ENCODE results near the gene CCDC157.
"Not testable (repeated sequence)": the region's sequence is repeated elsewhere in the genome, so short reads cannot be mapped to it uniquely, and the experiment has no call there.

The CCDC157 gene

DNA sequence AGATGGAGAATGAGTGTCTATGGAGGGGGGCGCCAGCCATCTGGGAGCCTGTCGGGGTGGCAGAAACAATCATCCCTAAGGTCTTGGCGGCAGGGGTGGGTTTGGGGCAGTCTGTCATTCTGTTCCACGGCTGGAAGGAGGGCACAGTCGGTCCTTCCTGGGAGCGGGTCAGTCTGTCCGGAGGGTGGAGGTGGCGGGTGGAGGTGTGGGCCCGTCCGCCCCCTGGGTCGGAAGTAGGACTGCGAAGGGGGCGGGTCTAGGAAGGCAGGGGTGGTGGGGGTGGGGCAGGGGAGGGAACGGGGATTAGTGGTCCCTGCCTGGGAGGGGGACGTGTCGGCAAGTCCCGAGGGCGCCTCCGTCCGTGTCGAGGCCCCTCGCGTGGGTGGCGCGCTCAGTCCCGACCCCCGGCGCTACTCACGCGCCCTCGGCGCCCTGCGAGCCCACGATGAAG, 30.5 kb upstream of the CCDC157 start:
- no peak for FAIRE-seq

DNA sequence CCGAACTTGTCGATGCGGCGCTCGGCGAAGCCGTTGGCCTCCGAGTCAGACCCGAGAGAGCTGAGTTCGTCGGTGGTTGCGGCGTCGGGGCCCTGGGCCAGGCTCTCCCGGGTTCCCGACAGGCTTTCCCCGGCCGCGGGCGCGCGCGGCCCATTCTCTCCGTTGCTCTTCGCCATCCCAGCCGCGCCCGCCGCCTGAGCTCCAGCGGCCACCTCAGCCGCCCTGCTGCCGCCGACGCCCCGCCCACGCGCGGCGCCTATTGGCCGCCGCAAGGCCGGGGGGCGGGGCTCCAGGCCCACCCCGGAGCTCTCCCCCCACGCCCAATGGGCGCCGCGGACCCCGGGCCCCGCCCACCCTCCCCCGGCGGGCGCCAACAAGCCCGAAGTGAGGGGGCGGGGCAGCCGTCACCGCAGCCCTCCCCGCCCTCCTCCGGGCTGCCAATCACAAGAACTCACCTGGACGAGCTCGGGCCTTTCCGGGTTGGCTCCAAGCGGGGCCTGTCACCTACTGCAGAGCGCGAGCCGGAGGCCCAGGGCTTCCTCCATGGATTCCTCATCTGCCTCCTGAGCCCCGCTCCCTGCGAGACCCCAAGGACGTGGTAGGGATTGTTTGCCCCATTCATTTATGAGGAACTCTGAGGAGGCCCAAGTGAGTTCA, 30.0 kb upstream of the CCDC157 start, which contains the start of gene TBC1D10A:
TSS of gene TBC1D10A (minus strand) at position 236 of the 657 bp plus-strand sequence. CDS start at position 176, 60 bp downstream.
- FAIRE-seq = no peak

DNA sequence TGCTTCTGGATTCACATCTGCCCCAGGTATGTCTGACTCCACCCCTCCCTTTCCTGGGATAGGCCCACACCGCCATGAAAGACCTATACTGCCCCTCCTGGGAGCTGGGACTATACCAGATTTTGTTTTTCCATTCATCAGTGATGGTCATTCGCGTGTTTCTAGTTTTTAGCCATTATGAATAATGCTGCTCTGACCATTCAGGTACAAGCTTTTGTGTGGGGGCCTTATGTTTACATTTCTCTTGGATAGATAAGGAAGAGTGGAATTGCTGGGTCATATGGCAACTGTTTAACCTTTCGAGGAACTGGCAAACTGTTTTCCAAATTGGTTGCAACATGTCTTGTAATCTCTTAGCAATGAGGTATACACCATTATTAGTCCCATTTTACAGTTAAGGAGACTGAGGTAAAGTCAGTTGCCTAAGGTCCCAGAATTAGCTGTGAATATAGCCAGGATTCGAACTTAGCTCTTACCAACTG, 28.9 kb upstream of the CCDC157 start:
- FAIRE-seq = no peak

DNA sequence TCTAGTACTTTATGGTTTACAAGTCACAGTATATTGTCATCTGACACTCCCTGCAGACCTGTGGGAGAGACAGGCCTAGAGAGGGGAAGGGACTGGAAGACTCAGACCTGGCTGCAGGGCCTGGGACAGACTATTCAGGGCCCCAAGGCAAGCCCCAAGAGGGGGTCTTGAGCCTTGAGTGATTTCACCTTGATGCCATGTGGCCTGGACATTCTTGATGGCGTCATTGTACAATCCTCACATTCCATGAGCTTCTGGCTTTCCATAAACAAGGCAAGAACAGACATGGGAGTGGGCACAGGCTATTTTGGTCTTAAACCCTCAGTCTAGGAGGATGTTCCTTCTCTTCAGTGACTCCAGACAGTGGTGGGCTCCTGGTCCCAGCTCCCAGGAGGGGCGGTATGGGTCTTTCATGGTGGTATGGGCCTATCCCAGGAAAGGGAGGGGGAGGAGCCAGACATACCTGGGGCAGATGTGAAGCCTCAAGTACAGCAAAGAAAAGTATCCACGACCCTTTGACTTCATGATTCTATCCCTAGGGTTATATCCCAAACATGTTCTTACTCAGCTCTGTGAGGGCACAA, 28.2 kb upstream of the CCDC157 start:
- no peak for FAIRE-seq

DNA sequence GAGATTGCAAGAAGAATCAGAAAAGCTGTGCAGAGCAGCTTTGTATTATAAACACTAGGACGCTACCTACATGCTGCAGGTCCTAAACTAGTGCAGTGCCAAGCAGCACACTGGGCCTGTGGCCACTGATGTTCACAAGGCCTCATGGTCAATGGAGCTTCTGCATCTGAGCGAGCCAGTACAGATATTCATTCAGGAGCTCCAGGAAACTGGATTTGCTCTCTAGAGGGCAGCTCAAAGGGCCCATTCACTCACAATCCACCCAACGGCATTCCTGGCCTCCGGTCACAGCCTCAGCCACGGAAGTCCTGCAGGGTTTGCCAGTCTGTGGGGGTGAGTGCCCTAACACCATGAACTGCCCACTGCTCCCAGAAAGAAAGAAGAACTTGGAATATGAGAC, 24.3 kb upstream of the CCDC157 start:
- FAIRE-seq = no peak

DNA sequence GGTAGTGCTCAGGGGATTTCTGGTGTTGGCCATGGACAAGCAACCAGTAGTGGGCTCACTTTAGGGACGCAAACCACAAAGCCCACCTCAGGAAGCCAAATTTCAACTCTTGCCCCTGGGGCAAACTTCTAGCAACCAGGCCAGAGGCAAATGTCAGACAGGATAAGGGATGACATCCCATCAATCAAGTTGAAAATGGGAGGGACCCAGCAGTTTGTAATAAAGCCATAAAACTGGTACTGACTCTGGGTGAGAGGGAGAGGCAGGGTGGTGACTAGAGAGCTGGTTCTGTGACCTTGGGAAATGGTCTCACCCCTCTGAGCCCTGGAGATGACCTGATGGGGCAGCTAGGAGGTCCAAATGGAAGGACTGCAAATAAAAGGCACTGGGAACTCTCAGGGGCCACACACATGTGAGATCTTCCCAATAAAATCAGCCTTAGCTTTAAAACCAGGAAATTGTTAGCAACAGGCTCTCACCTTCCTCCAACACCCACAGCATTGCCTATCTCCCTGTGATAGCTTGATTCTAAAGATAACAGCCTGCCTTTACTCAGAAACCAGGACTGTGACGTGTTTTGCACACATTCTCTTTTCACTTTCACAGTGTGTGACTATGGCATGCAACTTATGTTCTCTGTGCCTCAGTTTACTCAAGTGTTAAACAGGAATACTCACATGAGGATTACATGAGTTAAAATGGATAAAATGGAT, 23.7 kb upstream of the CCDC157 start:
- no peak for FAIRE-seq

DNA sequence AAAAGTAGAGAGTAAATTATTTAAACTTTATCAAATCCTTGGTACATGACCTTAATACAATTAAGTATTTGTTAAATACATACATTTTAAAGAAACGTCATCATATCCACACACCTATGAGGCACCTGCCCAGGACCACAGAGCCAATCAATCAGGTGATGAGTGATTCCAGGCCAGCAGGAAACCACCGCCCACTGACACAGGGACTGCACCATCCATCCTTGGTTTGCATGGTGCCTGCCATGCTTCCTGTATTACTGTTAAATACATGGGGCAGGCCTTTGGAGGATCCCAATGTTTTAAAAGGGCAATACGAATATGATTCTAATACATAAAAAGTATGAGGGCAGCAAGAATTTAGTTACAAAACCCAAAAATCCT, 23.1 kb upstream of the CCDC157 start:
- no peak for FAIRE-seq

DNA sequence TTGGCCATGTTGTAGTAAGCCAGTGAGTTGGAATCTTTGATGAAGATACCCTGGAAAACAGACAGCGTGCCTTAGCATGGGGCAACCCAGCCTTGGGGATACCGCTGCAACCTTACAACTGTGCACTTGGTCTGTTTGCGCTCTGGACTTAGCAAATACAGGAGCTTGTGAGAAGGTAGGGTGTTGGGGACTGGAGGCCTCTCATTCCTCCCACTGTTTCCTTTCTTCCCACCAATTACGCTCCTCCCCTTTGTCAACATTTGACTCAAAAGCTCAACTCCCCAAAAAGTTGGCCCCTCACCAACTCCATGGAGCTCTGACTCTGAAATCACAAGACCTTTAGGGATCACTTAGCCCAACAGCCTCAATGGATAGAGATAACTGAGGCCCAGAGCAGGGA, 22.2 kb upstream of the CCDC157 start:
- no peak for FAIRE-seq

DNA sequence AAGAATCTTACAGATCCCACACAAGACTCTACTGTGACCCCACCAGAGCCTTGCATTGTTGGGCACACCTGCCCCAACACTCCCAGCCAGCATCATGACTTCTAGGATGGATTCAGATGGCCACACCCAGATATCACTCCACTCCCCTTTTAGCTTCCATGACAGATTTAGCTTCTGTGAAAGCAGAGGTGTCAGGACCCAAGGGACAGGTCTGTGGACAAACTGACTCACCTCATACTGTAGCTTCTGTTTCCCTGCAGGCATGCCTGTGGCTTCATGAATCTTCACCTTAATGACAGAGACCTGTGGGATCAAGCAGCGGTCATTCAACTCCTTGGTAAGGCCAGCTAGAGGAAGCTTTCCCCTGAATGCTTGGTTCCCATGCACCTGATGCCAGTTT, 21.6 kb upstream of the CCDC157 start:
- FAIRE-seq = no peak

DNA sequence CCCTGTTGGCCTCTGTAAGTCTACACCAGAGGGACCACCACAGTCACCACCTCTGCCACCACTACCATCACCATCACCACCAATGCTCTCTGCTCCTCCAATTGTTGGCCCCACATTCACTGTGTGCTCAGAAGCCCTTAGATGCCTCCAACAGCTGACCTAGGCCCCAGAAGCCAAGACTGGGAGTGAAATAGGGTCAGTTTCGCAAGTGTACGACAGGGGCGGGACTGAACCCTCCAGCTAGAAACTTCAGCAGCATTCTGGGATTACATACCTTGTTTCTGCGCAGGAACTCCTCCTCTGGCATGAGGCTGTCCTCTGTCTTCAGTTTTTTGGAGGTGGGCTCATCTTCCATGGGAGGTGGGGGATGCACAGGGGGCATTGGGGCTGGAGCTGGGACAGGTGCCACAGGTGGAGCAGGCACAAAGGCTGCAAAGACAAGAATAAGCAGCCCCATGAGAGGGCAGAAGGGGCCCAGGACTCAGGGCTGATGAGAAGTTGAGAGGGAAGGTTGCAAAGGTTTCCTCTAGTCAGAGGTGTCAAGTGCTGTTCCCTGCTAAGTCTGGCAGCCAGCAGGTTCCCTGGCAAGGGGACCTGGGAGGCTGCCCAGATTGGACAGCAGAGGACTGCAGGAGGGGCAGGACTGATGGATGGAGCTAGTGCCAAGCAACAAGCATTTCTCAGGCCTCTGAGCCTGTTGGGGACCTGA, 19.9 kb upstream of the CCDC157 start:
- FAIRE-seq = no peak

DNA sequence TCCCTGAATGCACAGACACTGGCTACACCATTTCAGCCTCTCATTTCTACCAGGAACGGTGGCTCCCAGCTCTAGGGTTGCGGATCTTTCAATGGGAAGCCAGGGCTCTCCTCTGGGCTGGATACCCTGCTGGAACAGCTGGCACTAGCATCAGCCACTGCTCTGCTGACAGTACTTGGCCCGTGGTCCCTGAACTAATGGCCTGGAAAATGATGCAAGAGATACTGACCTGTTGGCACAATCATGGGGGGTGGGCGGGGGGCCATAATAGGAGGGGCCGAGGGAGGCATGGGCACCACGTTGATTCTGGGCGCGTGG, 19.4 kb upstream of the CCDC157 start:
- FAIRE-seq = no peak

DNA sequence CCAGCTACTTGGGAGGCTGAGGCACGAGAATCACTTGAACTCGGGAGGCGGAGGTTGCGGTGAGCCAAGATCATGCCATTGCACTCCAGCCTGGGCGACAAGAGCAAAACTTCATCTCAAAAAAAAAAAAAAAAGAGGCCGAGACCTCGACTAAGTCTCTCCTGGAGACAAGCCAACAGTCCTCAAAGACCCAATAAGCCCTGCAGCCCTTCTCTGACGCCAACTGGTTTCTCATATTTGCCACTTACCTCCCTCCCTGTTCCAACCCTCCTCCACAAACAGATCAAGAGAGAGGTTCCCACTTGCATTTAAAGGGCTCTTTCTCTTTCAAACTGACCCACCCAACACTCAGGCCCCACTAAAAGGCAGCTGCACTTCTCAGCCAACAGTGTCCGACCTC, 18.5 kb upstream of the CCDC157 start:
- not testable (repeated sequence) for FAIRE-seq

DNA sequence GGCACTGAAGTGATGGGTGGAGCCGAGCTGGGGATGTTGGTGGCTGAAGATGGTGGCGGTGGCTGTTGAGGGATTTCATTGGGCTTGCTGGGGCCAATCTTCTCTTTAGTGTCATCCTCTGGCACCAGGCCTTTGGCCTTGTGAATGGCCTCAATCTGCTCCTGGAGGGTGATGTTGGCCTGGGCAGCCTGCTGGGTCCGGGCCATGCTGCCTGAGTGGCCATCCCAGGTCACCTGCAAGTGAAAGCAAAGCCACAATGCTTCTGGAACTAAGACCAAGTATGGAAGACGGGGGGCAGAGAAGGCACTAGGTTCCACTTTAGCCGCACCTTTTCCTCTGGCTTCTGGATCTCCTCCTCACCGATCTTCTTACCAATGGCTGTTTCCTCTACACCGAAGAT, 18.0 kb upstream of the CCDC157 start:
- FAIRE-seq = no peak

DNA sequence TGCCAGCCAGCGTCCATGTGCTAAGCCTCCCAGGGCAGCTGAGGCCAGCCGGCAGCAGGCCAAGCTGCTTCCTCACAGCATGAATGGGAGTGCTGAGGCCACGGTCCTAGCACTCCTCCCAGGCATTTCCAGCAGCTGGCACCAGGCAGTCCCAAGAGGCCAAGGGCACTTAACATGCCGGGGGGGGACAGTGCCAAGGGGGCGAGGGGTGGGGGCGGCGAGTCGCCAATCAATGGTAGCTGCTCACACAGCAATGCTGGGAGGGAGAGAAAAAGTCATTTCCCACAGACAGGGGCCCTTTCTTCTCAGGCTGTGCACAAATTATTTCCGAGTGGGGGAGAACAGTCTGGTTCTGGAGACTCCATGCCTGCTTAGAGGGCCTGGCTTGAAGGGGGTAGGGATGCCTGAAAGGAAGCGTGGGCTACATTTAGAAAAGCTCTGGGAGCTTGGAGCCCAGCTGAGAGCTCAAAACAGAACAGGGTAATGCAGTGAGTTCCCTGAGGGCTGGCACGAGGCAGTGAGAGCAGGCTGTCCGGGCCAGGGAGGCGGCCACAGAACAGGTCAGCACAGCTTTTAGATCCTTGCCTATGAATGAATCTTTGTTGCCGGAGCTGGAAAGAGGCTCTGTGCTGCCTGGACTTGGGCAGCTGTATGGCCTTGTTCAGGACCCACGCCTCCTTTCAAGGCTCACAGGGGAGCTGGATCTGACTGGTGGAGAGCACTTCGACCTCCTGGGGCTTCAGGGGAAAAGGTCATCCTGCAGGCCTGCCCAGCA, 15.7 kb upstream of the CCDC157 start:
- no peak for FAIRE-seq

DNA sequence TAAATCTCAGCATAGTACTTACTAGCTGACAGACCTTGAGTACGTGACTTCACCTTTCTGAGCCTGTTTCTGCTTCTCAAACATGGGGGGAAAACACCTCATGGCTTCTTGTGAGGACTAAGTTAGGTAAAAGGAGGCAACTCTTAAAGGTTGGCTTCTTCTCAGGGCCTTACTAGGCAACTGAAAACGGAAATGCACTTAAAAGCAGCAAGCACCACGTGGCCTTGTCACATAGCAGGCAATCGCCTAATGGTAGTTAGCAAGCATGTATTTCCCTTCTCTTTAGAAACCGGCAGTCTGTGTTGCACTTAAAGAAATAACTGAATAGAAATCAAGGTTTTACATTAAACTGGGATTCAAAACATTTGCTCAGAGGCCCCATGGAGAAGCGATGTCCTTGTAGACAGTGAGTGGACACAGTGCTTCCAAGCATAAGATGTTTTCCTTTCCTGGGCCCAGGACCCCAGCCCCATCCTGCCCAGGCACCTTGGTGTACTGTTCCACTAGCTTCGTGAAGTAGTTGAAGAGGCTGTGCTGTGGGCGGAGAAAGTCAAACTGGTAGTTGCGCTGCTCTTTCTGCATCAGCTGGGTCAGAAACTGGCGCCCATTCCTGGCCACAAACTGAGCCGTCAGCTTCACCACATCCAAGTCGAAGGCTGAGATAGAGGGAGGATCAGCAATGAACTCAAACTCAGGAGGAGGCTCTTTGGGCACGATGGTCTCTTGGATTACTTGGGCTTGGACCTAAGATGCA, 12.2 kb upstream of the CCDC157 start:
- FAIRE-seq = no peak

DNA sequence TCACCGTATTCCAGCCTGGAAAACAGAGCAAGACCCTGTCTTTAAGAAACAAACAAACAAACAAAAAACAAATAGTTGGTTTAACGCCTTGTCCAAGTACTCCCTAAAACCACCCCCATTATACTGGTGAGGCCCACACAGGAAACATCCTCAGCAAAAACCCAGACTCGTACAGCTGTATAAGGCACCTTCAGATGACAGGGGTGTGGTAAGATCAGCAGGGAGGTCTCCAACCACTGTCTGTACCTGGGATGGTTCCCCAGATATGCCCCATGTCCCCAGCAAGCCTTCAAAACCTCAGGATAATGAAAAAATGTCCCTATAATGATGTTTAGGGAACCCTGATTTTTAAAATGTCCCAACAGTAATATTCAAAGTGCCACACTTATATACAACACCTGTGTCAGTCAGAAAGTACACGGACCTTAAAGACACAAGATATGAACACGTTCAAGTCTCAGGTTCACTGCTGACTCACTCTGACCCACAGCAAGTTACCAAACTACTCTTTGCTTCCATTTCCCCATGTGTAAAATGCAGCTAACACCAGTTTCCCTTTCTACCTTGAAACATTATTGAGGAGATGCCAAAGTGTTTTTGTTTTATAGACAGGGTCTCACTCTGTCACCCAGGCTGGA, 9.4 kb upstream of the CCDC157 start:
- FAIRE-seq = no peak

DNA sequence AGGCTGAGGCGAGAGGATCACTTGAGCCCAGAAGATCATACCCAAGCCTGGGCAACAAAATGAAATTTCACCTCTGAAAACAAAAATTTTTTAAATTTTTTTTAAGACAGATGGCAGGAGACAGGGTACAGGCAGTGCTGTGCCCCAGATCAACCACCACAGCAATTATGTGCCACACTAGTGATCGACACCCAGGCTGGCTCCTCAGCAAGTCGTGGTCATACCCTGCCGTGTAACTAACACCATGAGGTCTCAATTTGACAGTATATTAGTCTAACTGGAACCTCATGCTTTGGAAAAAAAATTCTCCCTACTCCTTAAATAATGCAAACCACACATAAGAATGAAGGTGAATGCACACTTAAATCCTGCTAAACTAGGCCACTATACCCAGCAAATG, 8.4 kb upstream of the CCDC157 start:
- no peak for FAIRE-seq

DNA sequence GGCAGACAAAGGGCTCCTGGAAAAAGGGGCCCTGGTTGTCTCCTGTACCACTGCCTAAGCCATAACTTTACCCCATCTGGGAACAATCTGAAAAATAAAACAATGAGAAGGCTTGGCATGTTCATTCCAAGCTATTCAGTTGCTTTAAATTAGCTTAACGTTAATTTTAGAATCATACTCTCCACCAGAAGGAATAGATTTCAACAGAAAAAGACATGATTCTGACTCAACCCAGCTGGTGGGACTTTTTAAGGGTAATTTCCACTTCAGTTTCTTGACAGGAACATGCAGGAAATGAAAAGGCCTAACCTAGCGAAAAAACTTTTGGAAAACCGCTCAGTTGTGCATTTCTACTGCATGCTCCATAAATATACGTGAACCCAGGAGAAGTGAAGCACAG, 8.0 kb upstream of the CCDC157 start:
- no peak for FAIRE-seq

DNA sequence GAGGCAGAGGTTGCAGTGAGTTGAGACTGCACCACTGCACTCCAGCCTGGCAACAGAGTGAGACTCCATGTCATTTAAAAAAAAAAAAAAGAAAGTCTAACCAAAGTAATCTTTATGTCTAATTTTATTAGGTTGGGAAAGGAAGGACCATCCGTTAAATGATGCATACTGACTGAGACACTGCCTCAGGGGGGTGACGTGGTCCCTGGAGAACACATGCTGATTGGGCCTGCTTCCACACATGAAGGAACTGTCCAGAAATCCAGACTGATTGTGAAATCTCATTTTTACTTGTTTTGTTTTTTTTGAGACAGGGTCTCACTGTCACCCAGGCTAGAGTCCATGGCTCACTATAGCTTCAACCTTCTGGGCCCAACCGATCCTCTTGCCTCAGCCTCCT, 5.6 kb upstream of the CCDC157 start:
- no peak for FAIRE-seq

DNA sequence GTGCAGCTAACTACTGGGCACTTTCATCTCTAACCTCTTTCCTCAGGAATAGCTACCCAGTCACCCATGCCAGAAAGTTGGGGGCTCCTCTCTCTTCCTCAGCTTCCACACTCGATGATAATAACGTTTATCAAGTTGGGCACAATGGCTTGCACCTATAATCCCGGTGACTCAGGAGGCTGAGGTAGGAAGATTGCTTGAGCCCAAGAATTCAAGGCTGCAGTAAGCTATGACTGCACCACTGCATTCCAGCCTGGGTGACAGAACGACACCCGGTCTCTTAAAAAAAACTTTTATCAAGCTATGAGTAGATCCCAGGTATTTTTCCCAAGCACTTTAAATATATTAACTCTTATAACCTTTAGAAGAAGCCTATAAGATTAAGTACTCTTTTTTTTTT, 2.2 kb upstream of the CCDC157 start:
- FAIRE-seq = no peak

DNA sequence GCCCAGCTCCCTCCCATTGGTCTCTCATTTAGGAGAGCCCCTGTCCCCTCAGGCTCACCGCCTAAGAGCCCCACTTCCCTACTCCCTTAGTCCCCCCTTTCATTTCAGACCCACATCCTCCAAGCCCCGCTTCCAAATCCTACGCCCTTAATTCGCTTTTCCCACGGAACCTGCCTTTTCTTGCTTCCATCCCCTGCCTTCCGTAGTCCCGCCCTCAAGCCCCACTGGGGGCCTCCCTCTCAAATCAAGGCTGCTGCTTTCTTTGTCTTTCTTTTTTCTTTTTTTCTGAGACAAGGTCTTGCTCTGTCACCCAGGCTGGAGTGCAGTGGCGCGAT, 396 bp downstream of the CCDC157 start:
- no peak for FAIRE-seq
